Inflammatory macrophage (primary cell): Measurements from ENCODE around the gene ADARB1.

Experiments used
- DNase-seq, 2 donors: peaks; one replicate each; pipeline ENCODE4 v3.0.0-alpha.2; 2020 to 2022

ADARB1 gene

GRCh38 chr21:45208627-45208951, 134.2 kb downstream of the ADARB1 start:
- no peak for DNase-seq

DNA sequence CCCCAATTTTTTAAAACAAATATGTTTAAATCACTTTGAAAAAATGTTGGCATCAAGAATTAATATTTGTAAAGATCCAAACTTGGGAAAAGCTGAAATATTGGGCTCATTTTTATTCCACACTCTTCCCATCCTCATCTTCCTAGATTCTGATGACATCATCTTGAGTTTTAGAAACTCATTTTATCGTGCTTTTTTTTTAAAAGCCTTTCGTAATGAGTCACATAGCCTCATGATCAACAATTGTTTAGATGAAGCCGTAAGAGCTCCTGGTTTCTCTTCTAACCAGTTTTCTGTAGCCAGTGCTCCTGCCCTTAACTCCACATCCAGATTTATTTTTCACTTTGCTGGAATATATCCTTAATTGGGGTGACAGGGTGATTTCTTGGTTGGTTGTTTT, 134.7 kb downstream of the ADARB1 start:
- peak; percentile 14 to 29 for DNase-seq

GRCh38 chr21:45209685-45210284, 135.4 kb downstream of the ADARB1 start:
- peak; percentile 87 to 89 for DNase-seq

- no peak for DNase-seq
Observed at GRCh38 chr21:45210461-45210983, 136.1 kb downstream of the ADARB1 start.

DNA sequence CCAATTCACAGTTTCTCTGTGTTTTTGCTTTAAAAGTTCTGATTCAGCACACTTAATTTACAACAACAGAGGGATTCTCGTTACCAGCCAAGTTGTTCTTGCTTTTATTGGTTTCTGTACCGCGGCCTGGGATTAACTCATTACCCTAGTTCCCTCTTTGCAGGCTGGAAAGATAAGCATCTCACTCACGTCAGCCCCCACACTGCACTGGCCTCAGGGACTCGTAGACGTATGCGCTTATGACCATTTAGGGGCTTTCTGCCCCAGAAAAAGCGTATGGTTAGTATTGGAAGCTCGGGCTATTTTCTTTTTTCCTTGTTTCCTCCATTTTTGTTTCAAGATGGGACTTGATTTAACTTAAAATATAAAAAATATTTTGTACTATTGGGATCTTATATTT, 137.3 kb downstream of the ADARB1 start:
- DNase-seq: no peak

GRCh38 chr21:45213392-45213791, 139.0 kb downstream of the ADARB1 start:
- DNase-seq: no peak

GRCh38 chr21:45215213-45215612, 140.8 kb downstream of the ADARB1 start:
- no peak for DNase-seq

- DNase-seq: no peak
Observed at GRCh38 chr21:45217010-45217409, 142.6 kb downstream of the ADARB1 start.

GRCh38 chr21:45219517-45219916, 145.1 kb downstream of the ADARB1 start:
- no peak for DNase-seq

DNA sequence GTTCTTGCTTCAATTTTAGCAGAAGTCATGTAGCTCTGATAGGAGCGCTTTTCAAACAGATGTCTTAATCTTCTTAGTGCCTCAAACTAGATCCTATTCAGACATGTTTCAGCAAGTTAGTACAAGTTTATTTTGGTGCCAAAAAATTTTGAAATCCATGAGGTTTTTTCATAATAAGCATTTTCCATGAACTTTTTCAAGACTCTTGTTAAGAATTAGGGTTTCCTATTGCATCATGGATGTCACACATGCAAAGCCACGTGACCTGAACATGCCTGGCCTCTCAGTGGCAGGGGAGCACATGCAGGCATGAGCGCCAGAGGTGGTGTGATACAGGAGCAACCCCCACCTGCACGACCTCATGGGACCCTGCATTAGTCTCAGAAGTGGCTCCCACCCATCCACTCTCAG, 145.7 kb downstream of the ADARB1 start:
- DNase-seq: no peak

DNA sequence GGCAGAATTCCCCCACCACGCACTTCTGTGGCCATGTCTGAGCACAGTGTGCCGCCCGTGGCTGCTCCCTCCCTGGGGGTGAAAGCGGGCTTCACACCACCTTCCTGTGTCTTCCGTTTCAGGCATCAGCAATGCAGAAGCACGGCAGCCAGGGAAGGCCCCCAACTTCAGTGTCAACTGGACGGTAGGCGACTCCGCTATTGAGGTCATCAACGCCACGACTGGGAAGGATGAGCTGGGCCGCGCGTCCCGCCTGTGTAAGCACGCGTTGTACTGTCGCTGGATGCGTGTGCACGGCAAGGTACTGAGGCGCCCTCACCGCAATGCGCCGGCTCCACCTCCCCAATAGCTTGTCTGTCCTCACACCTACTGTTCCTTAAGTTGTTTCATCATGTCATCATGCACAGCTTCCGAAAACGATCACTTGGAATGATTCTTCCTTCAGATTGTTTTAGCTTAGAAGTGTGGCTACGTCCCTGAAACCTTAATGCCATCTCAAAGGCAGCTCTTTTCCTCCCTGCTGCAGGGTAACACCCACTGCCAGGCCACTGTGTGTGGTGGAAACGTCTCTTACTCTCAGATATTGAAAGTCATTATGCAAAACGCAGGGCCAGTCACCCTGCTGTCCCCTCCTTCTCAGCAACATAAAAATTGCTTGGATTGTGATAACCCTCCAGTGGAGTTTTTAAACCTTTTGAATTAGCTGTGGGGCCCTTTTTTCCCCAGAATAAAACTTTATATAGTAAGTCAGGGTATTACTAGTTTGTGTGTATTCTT, 146.5 kb downstream of the ADARB1 start:
- no peak for DNase-seq

GRCh38 chr21:45222001-45222400, 147.6 kb downstream of the ADARB1 start:
- DNase-seq: no peak

DNA sequence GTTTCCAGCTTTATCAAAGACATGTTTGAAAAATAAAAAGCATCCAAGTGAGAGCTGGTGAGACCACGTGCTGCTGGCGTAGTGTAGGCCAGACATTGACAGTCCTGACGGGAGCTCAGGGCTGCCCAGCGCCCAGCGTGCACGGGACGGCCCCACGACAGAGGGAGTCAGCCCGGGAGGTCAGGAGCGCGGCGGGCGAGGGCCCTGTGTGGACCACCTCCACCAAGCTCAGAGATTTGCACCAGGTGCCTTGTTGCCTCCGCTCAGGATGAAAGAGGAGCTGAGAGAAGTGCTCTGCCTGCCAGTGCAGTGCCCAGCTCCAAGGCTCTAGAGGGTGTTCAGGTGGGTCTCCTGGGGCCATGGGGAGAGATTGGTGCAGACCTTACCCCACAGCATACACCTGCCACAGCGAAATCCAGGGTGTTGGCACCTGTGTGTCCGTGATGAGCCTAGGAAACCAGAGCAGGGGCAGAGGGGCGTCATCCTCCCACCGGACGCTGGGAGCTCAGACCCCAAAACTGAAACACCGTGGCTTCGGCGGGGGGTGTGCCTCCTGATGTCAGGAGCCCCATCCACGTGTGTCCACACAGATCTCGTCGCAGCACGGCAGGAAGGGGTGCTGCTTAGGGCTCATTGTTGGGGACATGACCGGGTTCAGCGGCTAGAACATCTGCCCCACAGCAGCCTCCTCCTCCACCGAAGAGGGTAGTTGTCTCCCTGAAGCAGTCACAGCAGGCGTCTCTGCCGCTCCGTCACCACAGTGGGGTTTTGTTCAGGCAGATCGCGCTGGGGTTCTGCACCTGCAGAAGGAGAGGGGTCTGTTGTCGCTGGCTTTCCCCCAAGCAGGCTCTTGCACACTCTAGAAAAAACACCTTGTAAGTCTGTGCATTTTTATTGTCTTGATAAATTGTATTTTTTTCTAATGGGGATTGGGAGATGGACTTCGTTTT, 149.1 kb downstream of the ADARB1 start:
- DNase-seq: no peak

DNA sequence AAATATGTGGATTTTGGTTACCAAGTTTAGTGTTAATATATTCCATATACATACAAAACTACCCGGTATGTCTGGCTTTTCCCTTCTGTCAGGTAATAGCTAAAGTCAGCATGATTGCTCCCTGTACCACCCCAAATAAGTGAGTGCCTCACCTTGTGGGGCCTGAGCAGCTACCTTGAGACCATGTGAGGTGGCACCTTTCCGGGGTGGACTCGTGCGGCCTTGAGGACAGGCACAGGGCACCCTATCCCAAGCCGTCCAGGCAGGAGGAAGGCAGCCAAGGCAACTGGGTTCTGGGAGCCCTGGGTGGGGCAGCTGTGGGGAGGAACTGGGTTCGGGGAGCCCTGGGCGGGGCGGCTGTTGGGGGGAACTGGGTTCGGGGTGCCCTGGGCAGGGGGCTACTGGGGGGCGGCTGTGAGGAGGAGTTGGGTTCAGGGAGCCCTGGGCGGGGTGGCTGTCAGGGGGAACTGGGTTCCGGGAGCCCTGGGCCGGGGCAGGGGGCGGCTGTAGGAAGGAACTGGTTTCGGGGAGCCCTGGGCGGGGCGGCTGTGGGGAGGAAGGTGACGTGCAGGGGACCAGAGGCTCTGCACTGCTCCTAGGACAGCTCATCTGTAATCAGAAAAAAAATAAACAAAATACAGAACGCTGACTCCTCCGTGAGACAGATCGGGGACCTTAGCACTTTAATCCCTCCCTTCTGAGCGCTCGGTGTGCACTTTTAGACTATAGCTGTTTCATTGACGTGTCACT, 150.0 kb downstream of the ADARB1 start:
- no peak for DNase-seq

GRCh38 chr21:45225041-45225740, 150.8 kb downstream of the ADARB1 start:
- DNase-seq: no peak

DNA sequence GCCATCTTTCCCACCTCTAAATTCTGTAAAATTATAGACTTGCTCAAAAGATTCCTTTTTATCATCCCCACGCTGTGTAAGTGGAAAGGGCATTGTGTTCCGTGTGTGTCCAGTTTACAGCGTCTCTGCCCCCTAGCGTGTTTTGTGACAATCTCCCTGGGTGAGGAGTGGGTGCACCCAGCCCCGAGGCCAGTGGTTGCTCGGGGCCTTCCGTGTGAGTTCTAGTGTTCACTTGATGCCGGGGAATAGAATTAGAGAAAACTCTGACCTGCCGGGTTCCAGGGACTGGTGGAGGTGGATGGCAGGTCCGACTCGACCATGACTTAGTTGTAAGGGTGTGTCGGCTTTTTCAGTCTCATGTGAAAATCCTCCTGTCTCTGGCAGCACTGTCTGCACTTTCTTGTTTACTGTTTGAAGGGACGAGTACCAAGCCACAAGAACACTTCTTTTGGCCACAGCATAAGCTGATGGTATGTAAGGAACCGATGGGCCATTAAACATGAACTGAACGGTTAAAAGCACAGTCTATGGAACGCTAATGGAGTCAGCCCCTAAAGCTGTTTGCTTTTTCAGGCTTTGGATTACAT, 151.5 kb downstream of the ADARB1 start:
- DNase-seq: no peak

DNA sequence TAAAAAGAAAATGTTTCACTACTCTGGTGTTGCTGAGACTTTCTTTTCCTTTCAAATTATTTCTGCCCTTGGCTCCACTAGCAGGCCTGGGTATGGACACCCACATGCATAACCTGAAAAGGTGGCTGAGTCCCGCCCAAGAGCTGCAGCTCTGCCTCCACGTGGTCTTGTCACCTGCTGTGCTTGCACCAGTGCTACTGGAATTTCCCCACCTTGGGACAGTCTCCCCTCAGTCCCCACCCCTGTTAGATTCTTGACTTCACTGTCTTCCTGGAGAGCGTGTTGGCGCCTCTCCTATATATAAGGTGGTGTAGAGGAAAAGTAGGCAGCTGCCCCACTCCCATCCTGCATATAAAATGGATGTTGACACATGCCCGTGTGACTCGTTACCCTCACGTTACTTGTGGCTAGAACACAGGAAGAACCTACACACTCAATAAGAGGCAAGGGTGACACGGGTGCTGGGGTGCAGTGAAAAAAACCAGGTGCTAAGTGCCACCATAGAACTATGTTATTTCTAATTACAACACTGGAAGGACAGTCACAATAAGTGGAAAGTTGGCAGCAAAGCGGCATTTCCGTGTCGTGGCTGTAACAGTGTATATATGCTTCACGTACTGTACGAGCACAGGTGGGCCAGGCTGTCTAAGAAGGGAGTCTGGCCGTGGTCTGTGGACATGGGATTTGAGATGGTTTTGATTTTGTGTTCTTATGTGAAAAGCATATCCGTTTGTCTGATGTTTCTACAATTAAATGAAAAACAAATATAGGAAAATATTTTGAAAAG, 152.4 kb downstream of the ADARB1 start:
- no peak for DNase-seq

DNA sequence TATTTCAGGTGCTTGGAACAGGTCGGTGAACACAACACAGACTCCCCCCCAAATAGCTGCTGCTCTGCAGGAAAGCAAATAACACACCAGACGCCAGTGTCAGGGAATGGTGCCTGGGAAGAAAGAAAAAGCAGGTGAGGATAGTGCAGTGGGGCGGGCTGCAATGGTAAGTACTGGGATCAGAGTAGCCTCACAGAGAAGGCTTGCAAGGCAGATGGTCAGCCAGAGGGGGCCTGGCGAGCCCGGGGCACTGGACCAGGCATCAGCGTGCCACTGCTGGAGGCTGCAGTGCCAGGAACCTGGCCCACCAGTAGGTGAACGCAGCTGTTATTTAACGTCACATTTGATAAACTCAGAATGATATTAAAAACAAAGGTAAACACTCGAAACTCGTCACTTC, 153.4 kb downstream of the ADARB1 start:
- DNase-seq: no peak

DNA sequence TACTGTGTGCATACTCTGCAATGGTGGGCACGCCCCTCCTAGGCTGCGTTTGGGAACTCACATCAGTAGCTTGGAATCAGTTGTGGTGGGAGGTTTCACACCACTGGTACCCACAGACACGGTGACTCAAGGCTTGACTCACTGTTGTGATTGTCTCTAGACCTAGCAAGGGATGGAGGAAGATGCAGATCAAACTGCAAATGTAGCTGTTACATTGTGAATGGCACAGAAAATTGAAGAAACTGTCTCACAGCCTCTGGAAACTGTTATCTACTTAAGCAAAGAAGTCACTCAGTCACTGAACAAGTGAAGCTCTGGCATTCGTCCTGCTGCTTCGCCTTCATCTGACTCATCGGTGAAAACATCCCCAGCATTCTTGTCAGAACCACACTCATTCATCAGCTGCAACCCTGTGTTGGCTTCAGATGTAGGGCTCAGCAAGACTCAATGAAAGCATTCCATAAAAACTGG, 153.8 kb downstream of the ADARB1 start:
- DNase-seq: no peak

- DNase-seq: no peak
Observed at GRCh38 chr21:45228656-45229240, 154.4 kb downstream of the ADARB1 start.
